Measurements from ENCODE around the gene AAMP.

GRCh38 chr2:218223046-218223445 is 46.9 kb downstream of the AAMP start:
- TF ChIP-seq RXRA (IDR thresholded peaks at IDR 0.05): no peak
- TF ChIP-seq RAD21 (IDR thresholded peaks at IDR 0.05): no peak
- TF ChIP-seq, protein P1, sequence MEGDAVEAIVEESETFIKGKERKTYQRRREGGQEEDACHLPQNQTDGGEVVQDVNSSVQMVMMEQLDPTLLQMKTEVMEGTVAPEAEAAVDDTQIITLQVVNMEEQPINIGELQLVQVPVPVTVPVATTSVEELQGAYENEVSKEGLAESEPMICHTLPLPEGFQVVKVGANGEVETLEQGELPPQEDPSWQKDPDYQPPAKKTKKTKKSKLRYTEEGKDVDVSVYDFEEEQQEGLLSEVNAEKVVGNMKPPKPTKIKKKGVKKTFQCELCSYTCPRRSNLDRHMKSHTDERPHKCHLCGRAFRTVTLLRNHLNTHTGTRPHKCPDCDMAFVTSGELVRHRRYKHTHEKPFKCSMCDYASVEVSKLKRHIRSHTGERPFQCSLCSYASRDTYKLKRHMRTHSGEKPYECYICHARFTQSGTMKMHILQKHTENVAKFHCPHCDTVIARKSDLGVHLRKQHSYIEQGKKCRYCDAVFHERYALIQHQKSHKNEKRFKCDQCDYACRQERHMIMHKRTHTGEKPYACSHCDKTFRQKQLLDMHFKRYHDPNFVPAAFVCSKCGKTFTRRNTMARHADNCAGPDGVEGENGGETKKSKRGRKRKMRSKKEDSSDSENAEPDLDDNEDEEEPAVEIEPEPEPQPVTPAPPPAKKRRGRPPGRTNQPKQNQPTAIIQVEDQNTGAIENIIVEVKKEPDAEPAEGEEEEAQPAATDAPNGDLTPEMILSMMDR (IDR thresholded peaks at IDR 0.05; ENCODE audit: low read depth, low read length, missing input control): no peak
- no peak for TF ChIP-seq GABPA (IDR thresholded peaks at IDR 0.05 in 1 of 2, conservative IDR thresholded peaks at IDR 0.05 in 1 of 2)
- TF ChIP-seq, protein P2, sequence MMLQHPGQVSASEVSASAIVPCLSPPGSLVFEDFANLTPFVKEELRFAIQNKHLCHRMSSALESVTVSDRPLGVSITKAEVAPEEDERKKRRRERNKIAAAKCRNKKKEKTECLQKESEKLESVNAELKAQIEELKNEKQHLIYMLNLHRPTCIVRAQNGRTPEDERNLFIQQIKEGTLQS (IDR thresholded peaks at IDR 0.05): no peak
- TF ChIP-seq JUND (IDR thresholded peaks at IDR 0.05): no peak
- no peak for TF ChIP-seq EGR1 (IDR thresholded peaks at IDR 0.05; ENCODE audit: low read depth in 2 of 2)
- no peak for TF ChIP-seq REST (IDR thresholded peaks at IDR 0.05)
- TF ChIP-seq TAF1 (conservative IDR thresholded peaks at IDR 0.05): no peak
- no peak for TF ChIP-seq HNF4A (conservative IDR thresholded peaks at IDR 0.05)
- no peak for TF ChIP-seq HNF4G (IDR thresholded peaks at IDR 0.05)
- TF ChIP-seq, protein P3, sequence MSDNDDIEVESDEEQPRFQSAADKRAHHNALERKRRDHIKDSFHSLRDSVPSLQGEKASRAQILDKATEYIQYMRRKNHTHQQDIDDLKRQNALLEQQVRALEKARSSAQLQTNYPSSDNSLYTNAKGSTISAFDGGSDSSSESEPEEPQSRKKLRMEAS (IDR thresholded peaks at IDR 0.05): no peak
- no peak for TF ChIP-seq FOXA1 (IDR thresholded peaks at IDR 0.05)
- no peak for TF ChIP-seq FOXA2 (IDR thresholded peaks at IDR 0.05)
